Stimulated activated naive B cell treated with anti-CD40 and anti-IgM and Interleukin-4, amounts not matched to agents 10 μg/mL and 1 μg/mL and 100 μg/mL, for 72 hours (primary cell): Measurements from ENCODE around the gene TSPYL6.
A peak's percentile ranks its signal among the peaks of the same experiment; 100 is the strongest.
"Not testable (repeated sequence)": the region's sequence is repeated elsewhere in the genome, so short reads cannot be mapped to it uniquely, and the experiment has no call there.

ENCODE experiments used
- ATAC-seq, 2 donors: fragments of 150-1000 bp; cut with Tn5 transposase; replicated peaks; 2 replicates each; pipeline ENCODE4 v1.10.0; 2021; ENCODE audit warnings: moderate library complexity in 1 of 2
- DNase-seq: peaks from one replicate; pipeline ENCODE4 v3.0.0; 2021
- H3K27ac Mint-ChIP-seq: one replicate; pipeline ENCODE4 v1.8.0; 2022; ENCODE audit warnings: mild to moderate bottlenecking, mixed read lengths
- H3K27me3 Mint-ChIP-seq, 2 donors: one replicate each; pipeline ENCODE4 v1.8.0; 2022; ENCODE audit warnings: mixed read lengths in 2 of 2
- H3K36me3 Mint-ChIP-seq, 2 donors: one replicate each; pipeline ENCODE4 v1.8.0; 2022; ENCODE audit warnings: mixed read lengths in 2 of 2, mild to moderate bottlenecking in 1 of 2
- H3K4me1 Mint-ChIP-seq, 2 donors: one replicate each; pipeline ENCODE4 v1.8.0; 2022; ENCODE audit warnings: mixed read lengths in 2 of 2, mild to moderate bottlenecking in 1 of 2
- H3K4me3 Mint-ChIP-seq, 2 donors: one replicate each; pipeline ENCODE4 v1.8.0; 2022; ENCODE audit warnings: mild to moderate bottlenecking in 2 of 2, mixed read lengths in 2 of 2, moderate library complexity in 1 of 2
- H3K9me3 Mint-ChIP-seq, 2 donors: one replicate each; pipeline ENCODE4 v1.8.0; 2022; ENCODE audit warnings: mixed read lengths in 2 of 2, mild to moderate bottlenecking in 1 of 2

Gene TSPYL6

GRCh38 chr2:54271189-54271588, 15.2 kb upstream of the TSPYL6 start:
- Mint-ChIP-seq H3K4me1 (peaks cover 16 to 22% of the 10 kb centered on the region in 2 donors), H3K27ac (peak overlapping the region; percentile 1), H3K27me3 (no peaks in the 10 kb centered on the region), H3K9me3 (no peaks in the 10 kb centered on the region), H3K4me3 (peak overlapping the region in 1 of 2 donors; percentile 10), H3K36me3 (peaks cover 4 to 7% of the 10 kb centered on the region in 2 donors)
- ATAC-seq (peak in 1 of 2 donors; percentile 18), DNase-seq (no peak)

DNA sequence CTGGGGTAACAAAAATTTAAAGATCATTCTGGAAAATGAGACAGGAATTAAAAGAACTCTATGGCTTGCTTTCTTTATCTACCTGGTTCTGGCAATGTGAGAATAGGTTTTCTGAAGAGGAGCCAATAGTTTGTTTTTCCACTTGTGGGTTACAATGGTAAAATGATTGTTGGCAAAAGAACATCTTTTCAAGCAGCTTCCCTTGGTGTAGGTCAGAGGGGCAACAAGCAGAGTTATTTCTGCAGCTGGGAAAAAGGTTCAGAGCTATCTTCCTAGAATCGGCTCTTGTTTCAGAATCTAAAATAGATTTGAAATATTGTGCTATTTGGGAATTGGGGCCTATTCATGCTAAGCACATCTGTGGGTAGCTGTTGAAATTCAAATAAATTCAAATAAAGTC, 11.5 kb upstream of the TSPYL6 start:
- DNase-seq (no peak), ATAC-seq (no peak)
- Mint-ChIP-seq H3K9me3 (peaks cover 9 to 14% of the 10 kb centered on the region in 2 donors), H3K27ac (no peak overlapping the region), H3K36me3 (peaks cover 15 to 23% of the 10 kb centered on the region in 2 donors), H3K27me3 (no peaks in the 10 kb centered on the region), H3K4me3 (no peak overlapping the region), H3K4me1 (peaks cover 16 to 18% of the 10 kb centered on the region in 2 donors)

GRCh38 chr2:54265081-54265480, 9.1 kb upstream of the TSPYL6 start:
- ATAC-seq, DNase-seq, H3K27me3 Mint-ChIP-seq, H3K4me1 Mint-ChIP-seq, H3K4me3 Mint-ChIP-seq, H3K27ac Mint-ChIP-seq: not testable (repeated sequence)
- Mint-ChIP-seq H3K36me3 (peaks cover 15 to 23% of the 10 kb centered on the region in 2 donors), H3K9me3 (peaks cover 9 to 14% of the 10 kb centered on the region in 2 donors)

- H3K4me1 Mint-ChIP-seq, result no peaks in the 10 kb centered on the region
- ATAC-seq (no peak), DNase-seq (no peak)
These were observed 6.2 kb upstream of the TSPYL6 start for GRCh38 chr2:54262015-54262765.

DNA sequence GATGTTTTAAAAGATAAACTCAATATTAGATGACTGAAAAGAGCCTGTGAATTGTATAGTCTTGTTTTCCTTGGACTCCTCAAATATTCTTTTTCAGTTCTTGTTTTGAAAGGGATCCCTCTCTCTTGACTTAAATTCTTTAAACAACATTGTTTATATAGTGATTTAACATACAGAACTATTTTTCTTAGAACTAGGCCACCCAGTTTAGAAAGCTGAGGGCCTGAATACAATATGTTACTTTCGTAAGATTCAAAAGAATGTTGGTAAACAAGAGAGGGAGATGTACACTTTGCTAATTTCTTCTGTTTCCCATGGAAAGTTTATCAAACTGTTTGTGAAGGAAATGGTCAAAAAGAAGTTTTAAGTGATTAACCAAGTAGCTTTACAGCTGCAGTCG, 5.5 kb upstream of the TSPYL6 start:
- Mint-ChIP-seq H3K4me3 (no peak overlapping the region), H3K9me3 (peaks cover 9 to 14% of the 10 kb centered on the region in 2 donors), H3K27me3 (no peaks in the 10 kb centered on the region), H3K4me1 (no peaks in the 10 kb centered on the region), H3K36me3 (peaks cover 15 to 23% of the 10 kb centered on the region in 2 donors), H3K27ac (no peak overlapping the region)
- DNase-seq (no peak), ATAC-seq (no peak)

More at GRCh38 chr2:54262015-54262765, 6.2 kb upstream of the TSPYL6 start:
- Mint-ChIP-seq H3K9me3 (peaks cover 9 to 14% of the 10 kb centered on the region in 2 donors), H3K27ac (no peak overlapping the region), H3K4me3 (no peak overlapping the region), H3K36me3 (peaks cover 15 to 23% of the 10 kb centered on the region in 2 donors), H3K27me3 (no peaks in the 10 kb centered on the region)

- Mint-ChIP-seq H3K4me1 (no peaks in the 10 kb centered on the region), H3K27ac (no peak overlapping the region), H3K36me3 (peaks cover 22 to 31% of the 10 kb centered on the region in 2 donors), H3K27me3 (no peaks in the 10 kb centered on the region), H3K4me3 (no peak overlapping the region), H3K9me3 (peaks cover 6 to 11% of the 10 kb centered on the region in 2 donors)
- ATAC-seq (no peak), DNase-seq (no peak)
These were observed 4.2 kb upstream of the TSPYL6 start for GRCh38 chr2:54260241-54260595.

- H3K27ac Mint-ChIP-seq, result no peak overlapping the region
- DNase-seq, result no peak
- peaks cover 3 to 7% of the 10 kb centered on the region in 2 donors for H3K9me3 Mint-ChIP-seq
- peaks cover 19 to 25% of the 10 kb centered on the region in 2 donors for H3K36me3 Mint-ChIP-seq
- no peaks in the 10 kb centered on the region for H3K4me1 Mint-ChIP-seq
- no peak overlapping the region for H3K4me3 Mint-ChIP-seq
- no peak for ATAC-seq
- H3K27me3 Mint-ChIP-seq, result no peaks in the 10 kb centered on the region
These were observed 3.6 kb upstream of the TSPYL6 start for GRCh38 chr2:54259413-54260240.

- no peak for DNase-seq
- H3K27me3 Mint-ChIP-seq, result no peaks in the 10 kb centered on the region
- H3K36me3 Mint-ChIP-seq, result peaks cover 10 to 26% of the 10 kb centered on the region in 2 donors
- no peak for ATAC-seq
- H3K4me1 Mint-ChIP-seq, result no peaks in the 10 kb centered on the region
- no peak overlapping the region for H3K27ac Mint-ChIP-seq
- H3K4me3 Mint-ChIP-seq, result no peak overlapping the region
- no peaks in the 10 kb centered on the region for H3K9me3 Mint-ChIP-seq
These were observed 2.1 kb upstream of the TSPYL6 start for GRCh38 chr2:54258166-54258565.

DNA sequence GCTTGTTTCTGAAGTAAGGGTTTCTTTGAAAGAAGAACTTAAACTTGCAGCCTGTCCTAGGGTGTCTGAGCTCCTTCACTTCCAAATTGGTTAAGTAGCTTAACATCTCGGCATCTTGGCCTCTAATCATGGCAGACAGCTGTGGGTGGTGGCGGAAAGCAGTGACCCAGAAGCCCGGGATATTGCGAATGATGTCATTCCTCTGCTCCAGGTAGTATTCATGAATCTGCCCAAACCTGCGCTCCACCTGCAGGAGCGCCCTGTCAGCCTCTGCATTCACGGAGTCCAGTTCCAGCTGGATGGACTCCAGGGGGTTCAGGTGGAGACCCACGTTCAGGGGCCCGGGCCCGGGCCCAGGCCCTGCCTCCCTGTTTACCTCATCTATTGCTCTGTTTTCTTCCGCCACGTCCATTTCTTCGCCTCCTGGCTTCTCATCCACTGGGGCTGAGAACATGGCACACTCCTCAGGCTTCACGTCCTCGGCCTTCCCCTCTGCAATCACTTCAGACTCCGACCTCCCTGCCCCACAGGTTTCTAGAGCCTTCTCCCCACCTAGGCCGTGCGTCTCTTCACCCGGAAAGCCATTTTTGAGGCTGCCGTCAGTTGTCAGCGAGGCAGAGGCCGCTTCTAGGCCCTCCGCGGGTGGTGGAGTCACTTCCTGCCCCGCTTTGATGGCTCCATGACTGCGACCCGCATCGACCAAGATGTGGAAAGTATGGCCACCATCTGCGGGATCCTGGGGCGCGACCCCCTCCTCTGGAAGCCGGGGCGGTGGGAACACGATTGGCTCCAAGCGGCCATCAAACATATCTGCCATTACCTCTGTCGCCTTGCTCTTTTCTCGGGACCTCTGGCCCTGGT, 569 bp downstream of the TSPYL6 start:
- DNase-seq (no peak), ATAC-seq (no peak)
- Mint-ChIP-seq H3K36me3 (peaks cover 8 to 25% of the 10 kb centered on the region in 2 donors), H3K4me3 (no peak overlapping the region), H3K27ac (no peak overlapping the region), H3K27me3 (no peaks in the 10 kb centered on the region), H3K4me1 (no peaks in the 10 kb centered on the region), H3K9me3 (no peaks in the 10 kb centered on the region)

DNA sequence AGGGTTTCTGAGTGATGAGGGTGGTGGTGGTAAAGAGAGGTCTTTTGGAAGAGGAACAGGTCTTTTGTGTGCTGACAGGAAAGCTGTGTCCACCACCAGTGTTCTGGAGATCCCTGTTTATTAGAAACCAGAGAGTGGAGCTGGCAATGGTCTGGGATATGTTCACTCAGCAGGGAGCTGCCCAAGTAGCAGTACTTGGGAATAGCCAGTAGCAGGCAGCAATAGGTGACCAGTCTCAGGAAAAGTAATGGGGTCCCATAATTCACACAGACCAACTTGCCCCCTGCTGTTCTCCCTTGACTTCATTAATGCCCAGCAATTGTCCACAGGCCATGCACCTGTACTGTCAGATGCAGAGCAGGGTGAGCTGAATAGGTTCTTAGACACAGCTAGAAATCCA, 1.8 kb downstream of the TSPYL6 start:
- DNase-seq (no peak), ATAC-seq (no peak)
- Mint-ChIP-seq H3K4me1 (no peaks in the 10 kb centered on the region), H3K27me3 (no peaks in the 10 kb centered on the region), H3K9me3 (no peaks in the 10 kb centered on the region), H3K4me3 (no peak overlapping the region), H3K27ac (no peak overlapping the region), H3K36me3 (peaks cover 8 to 25% of the 10 kb centered on the region in 2 donors)

- Mint-ChIP-seq H3K4me1 (no peaks in the 10 kb centered on the region), H3K36me3 (peaks cover 3 to 21% of the 10 kb centered on the region in 2 donors), H3K4me3 (no peak overlapping the region), H3K9me3 (peaks cover 0 to 3% of the 10 kb centered on the region in 2 donors), H3K27ac (no peak overlapping the region), H3K27me3 (no peaks in the 10 kb centered on the region)
- no peak for DNase-seq
- ATAC-seq, result no peak
These were observed 6.4 kb downstream of the TSPYL6 start for GRCh38 chr2:54249629-54250028.

GRCh38 chr2:54247115-54247514, 8.9 kb downstream of the TSPYL6 start:
- DNase-seq, result no peak
- no peak for ATAC-seq
- no peaks in the 10 kb centered on the region for H3K27me3 Mint-ChIP-seq
- H3K27ac Mint-ChIP-seq, result no peak overlapping the region
- H3K36me3 Mint-ChIP-seq, result peaks cover 3 to 6% of the 10 kb centered on the region in 2 donors
- no peaks in the 10 kb centered on the region for H3K4me1 Mint-ChIP-seq
- peaks cover 0 to 3% of the 10 kb centered on the region in 2 donors for H3K9me3 Mint-ChIP-seq
- H3K4me3 Mint-ChIP-seq, result no peak overlapping the region

GRCh38 chr2:54240515-54241469, 15.2 kb downstream of the TSPYL6 start:
- Mint-ChIP-seq H3K9me3 (peaks cover 6 to 7% of the 10 kb centered on the region in 2 donors), H3K27me3 (no peaks in the 10 kb centered on the region), H3K27ac (no peak overlapping the region), H3K4me3 (no peak overlapping the region), H3K4me1 (no peaks in the 10 kb centered on the region), H3K36me3 (peaks cover 5 to 11% of the 10 kb centered on the region in 2 donors)
- DNase-seq (no peak), ATAC-seq (no peak)
